ENCODE results near the gene HOXA3. TPM values are rescaled to one million over a fixed set of nuclear protein-coding genes. Genes with fewer than 3 reads are reported as not detected.

The HOXA3 gene
- total and polyA plus RNA-seq, 10 of the 15 experiments (the other 5 are each of a cell fraction or from before 2014, with no cell fraction given), result 0.05 TPM; not detected in 9

DNA sequence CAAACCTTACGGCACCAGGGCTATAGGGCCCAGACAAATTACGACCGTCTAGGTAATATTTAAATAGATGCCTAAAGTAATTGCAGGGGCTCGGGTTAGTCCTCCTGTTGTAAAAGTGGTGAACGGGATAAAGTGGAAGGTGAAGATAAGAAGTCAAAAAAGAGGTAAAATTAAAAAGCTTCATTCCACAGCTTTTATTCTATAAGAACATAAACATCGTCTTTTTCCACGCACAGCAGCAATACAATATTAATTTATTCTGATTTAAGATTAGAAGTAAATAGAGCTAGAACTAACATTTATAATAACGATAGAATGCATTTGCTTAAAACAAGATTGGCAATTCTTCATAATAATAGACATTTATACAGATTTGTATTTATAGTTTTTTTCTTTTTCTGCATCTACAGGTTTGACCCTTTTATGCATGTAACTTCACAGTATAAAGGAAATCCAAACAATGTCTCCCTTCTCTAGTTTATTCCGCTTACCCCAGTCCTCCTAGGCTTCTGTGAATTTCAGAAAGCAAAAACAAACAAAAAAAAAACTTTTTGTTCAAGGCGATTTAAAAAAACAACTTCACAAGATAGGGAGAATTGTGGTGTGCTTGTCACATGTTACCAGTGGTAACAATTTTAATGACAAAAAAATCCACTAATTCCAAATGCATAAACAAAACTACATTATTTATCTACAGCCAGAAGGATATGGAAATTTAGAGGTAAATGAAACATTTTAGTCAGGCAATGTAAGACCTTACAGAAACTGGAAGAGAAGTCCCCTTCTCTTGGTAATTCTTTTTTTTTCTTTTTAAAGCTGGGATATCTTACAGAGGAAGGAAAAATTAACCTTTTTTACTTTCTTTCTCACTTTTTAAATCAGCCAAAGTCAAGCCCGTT, 18.3 kb upstream of the HOXA3 start:
- no peaks in the 10 kb centered on the region for H4K20me1 ChIP-seq (ENCODE audit: control insufficient read depth, insufficient read depth)
- no TSS peak for BruUV-seq (replicated peaks)
- no peaks in the 10 kb centered on the region for H3K79me2 ChIP-seq (ENCODE audit: control insufficient read depth, insufficient read depth, low read length)
- FAIRE-seq, result no peak
- no peak overlapping the region for H2AFZ ChIP-seq (ENCODE audit: control insufficient read depth, low read depth, low read length)
- ChIA-PET CTCF (interaction anchor here (1.6 kb wide), 1 partner anchor 801 kb away, joined by 4 read pairs; no protein-coding TSS in a partner anchor), SMC1A (ENCODE audit: uncharacterized antibody, unreplicated experiment) (interaction anchor here (0.6 kb wide), 1 partner anchor 730 kb away, joined by 3 read pairs; no protein-coding TSS in a partner anchor), POLR2A (no interaction called here), RAD21 (ENCODE audit: unreplicated experiment) (no interaction called here)
- no peak for DNase-seq (ENCODE audit: low read depth, low spot score)
- no peaks in the 10 kb centered on the region for H3K4me1 ChIP-seq (ENCODE audit: control insufficient read depth, insufficient read depth, low read length)
- 40% methylated on average over 10 of the region's 11 CpGs for WGBS (ENCODE audit: insufficient coverage, insufficient replicate concordance, low lambda C conversion rate, missing lambda C conversion rate)
- intact Hi-C loops (cut with micrococcal nuclease; ENCODE audit: unreplicated experiment), result no loop called here
- no peaks in the 10 kb centered on the region; a peak in 1 of 4 replicates for H3K36me3 ChIP-seq (ENCODE audit: control insufficient read depth in 2 of 2, insufficient read depth in 2 of 2, low read length in 1 of 2)
- H3K27me3 ChIP-seq (replicated peaks in 1 of 2; ENCODE audit: control insufficient read depth in 2 of 2, insufficient read depth in 2 of 2, low read length in 1 of 2), result peaks cover 28 to 42% of the 10 kb centered on the region in 2 experiments
- no peaks in the 10 kb centered on the region; the same call in 2 of the 3 replicates for H3K9me3 ChIP-seq (replicated peaks; ENCODE audit: control insufficient read depth, insufficient read depth, low read length)
- H3K4me2 ChIP-seq (ENCODE audit: control insufficient read depth, insufficient read depth), result no peak overlapping the region
- H3K9ac ChIP-seq (ENCODE audit: control insufficient read depth, insufficient read depth, low read length), result no peak overlapping the region
- H3K27ac ChIP-seq (ENCODE audit: control insufficient read depth, insufficient read depth), result no peak overlapping the region
- ATAC-seq, result no peak
- in situ Hi-C loops (cut with MboI), result loop anchor here (25.0 kb wide), 1 partner anchor 1083 kb away; no protein-coding TSS in a partner anchor
- no peak overlapping the region for H3K4me3 ChIP-seq
- TF ChIP-seq, protein P1, sequence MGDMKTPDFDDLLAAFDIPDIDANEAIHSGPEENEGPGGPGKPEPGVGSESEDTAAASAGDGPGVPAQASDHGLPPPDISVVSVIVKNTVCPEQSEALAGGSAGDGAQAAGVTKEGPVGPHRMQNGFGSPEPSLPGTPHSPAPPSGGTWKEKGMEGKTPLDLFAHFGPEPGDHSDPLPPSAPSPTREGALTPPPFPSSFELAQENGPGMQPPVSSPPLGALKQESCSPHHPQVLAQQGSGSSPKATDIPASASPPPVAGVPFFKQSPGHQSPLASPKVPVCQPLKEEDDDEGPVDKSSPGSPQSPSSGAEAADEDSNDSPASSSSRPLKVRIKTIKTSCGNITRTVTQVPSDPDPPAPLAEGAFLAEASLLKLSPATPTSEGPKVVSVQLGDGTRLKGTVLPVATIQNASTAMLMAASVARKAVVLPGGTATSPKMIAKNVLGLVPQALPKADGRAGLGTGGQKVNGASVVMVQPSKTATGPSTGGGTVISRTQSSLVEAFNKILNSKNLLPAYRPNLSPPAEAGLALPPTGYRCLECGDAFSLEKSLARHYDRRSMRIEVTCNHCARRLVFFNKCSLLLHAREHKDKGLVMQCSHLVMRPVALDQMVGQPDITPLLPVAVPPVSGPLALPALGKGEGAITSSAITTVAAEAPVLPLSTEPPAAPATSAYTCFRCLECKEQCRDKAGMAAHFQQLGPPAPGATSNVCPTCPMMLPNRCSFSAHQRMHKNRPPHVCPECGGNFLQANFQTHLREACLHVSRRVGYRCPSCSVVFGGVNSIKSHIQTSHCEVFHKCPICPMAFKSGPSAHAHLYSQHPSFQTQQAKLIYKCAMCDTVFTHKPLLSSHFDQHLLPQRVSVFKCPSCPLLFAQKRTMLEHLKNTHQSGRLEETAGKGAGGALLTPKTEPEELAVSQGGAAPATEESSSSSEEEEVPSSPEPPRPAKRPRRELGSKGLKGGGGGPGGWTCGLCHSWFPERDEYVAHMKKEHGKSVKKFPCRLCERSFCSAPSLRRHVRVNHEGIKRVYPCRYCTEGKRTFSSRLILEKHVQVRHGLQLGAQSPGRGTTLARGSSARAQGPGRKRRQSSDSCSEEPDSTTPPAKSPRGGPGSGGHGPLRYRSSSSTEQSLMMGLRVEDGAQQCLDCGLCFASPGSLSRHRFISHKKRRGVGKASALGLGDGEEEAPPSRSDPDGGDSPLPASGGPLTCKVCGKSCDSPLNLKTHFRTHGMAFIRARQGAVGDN (IDR thresholded peaks at IDR 0.05), result no peak
- TF ChIP-seq, protein P2, sequence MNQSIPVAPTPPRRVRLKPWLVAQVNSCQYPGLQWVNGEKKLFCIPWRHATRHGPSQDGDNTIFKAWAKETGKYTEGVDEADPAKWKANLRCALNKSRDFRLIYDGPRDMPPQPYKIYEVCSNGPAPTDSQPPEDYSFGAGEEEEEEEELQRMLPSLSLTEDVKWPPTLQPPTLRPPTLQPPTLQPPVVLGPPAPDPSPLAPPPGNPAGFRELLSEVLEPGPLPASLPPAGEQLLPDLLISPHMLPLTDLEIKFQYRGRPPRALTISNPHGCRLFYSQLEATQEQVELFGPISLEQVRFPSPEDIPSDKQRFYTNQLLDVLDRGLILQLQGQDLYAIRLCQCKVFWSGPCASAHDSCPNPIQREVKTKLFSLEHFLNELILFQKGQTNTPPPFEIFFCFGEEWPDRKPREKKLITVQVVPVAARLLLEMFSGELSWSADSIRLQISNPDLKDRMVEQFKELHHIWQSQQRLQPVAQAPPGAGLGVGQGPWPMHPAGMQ (IDR thresholded peaks at IDR 0.05; ENCODE audit: borderline replicate concordance), result no peak
- TF ChIP-seq FOXM1 (IDR thresholded peaks at IDR 0.05; ENCODE audit: low read depth, low read length) (no peak), JUNB (IDR thresholded peaks at IDR 0.05) (no peak), GATAD2B (conservative IDR thresholded peaks at IDR 0.05; ENCODE audit: low read depth) (no peak), CHD2 (IDR thresholded peaks at IDR 0.05; ENCODE audit: borderline replicate concordance, low read depth, low read length) (no peak), CREB1 (IDR thresholded peaks at IDR 0.05; ENCODE audit: low read depth) (no peak), MTA3 (IDR thresholded peaks at IDR 0.05; ENCODE audit: borderline replicate concordance, low read length) (no peak), TCF12 (IDR thresholded peaks at IDR 0.05; ENCODE audit: low read depth, low read length) (no peak), ZNF622 (IDR thresholded peaks at IDR 0.05) (no peak), SP1 (IDR thresholded peaks at IDR 0.05; ENCODE audit: low read depth, low read length) (no peak), CBFB (IDR thresholded peaks at IDR 0.05; ENCODE audit: low read depth) (no peak), PAX8 (IDR thresholded peaks at IDR 0.05) (no peak), POLR2AphosphoS5 (IDR thresholded peaks at IDR 0.05; ENCODE audit: low read length) (no peak), CHD4 (IDR thresholded peaks at IDR 0.05) (no peak)
- TF ChIP-seq, protein P3, sequence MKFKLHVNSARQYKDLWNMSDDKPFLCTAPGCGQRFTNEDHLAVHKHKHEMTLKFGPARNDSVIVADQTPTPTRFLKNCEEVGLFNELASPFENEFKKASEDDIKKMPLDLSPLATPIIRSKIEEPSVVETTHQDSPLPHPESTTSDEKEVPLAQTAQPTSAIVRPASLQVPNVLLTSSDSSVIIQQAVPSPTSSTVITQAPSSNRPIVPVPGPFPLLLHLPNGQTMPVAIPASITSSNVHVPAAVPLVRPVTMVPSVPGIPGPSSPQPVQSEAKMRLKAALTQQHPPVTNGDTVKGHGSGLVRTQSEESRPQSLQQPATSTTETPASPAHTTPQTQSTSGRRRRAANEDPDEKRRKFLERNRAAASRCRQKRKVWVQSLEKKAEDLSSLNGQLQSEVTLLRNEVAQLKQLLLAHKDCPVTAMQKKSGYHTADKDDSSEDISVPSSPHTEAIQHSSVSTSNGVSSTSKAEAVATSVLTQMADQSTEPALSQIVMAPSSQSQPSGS (IDR thresholded peaks at IDR 0.05; ENCODE audit: low read length), result no peak

Data from GM12878 (cell line).